NCI-H1417 treated with DMSO at 0.1 percent for 48 hours (cell line): ENCODE data around the gene TRIM25.
"Not testable (repeated sequence)": the region's sequence is repeated elsewhere in the genome, so short reads cannot be mapped to it uniquely, and the experiment has no call there.

Experiments
- DNase-seq: peaks from one replicate; lab custom pipeline; 2025; lab: John Stamatoyannopoulos, UW

The TRIM25 gene

GRCh38 chr17:56913867-56914580, at the start of gene TRIM25:
Gene TRIM25, minus strand, starts transcription at chr17:56914049. Its CDS starts 61 bp downstream, at chr17:56913988.
- peak; percentile 15 for DNase-seq

- DNase-seq, result peak; percentile 77
Observed at GRCh38 chr17:56960596-56961538, 47.0 kb upstream of the TRIM25 start, which contains the start of gene COIL. Gene COIL, minus strand, starts transcription at chr17:56961050. Its CDS starts 31 bp downstream, at chr17:56961019.

GRCh38 chr17:56956992-56957391, 43.1 kb upstream of the TRIM25 start:
- no peak for DNase-seq

- no peak for DNase-seq
Observed at GRCh38 chr17:56949595-56949994, 35.7 kb upstream of the TRIM25 start.

- DNase-seq, result no peak
Observed at GRCh38 chr17:56948491-56948890, 34.6 kb upstream of the TRIM25 start.

GRCh38 chr17:56947741-56948140, 33.9 kb upstream of the TRIM25 start:
- no peak for DNase-seq

- no peak for DNase-seq
Observed at GRCh38 chr17:56945938-56946505, 32.2 kb upstream of the TRIM25 start.

- DNase-seq, result no peak
Observed at GRCh38 chr17:56943505-56944125, 29.8 kb upstream of the TRIM25 start.

- no peak for DNase-seq
Observed at GRCh38 chr17:56939869-56940484, 26.1 kb upstream of the TRIM25 start.

- DNase-seq, result not testable (repeated sequence)
Observed at GRCh38 chr17:56938206-56938605, 24.4 kb upstream of the TRIM25 start.

GRCh38 chr17:56937687-56938086, 23.8 kb upstream of the TRIM25 start:
- DNase-seq, result no peak

GRCh38 chr17:56936697-56937322, 23.0 kb upstream of the TRIM25 start:
- no peak for DNase-seq

GRCh38 chr17:56935461-56935860, 21.6 kb upstream of the TRIM25 start:
- DNase-seq, result no peak

- no peak for DNase-seq
Observed at GRCh38 chr17:56934280-56934679, 20.4 kb upstream of the TRIM25 start.

- no peak for DNase-seq
Observed at GRCh38 chr17:56933868-56934267, 20.0 kb upstream of the TRIM25 start.

- DNase-seq, result no peak
Observed at GRCh38 chr17:56933151-56933745, 19.4 kb upstream of the TRIM25 start.

GRCh38 chr17:56930739-56931337, 17.0 kb upstream of the TRIM25 start:
- no peak for DNase-seq

GRCh38 chr17:56929362-56929969, 15.6 kb upstream of the TRIM25 start:
- no peak for DNase-seq

GRCh38 chr17:56928586-56928985, 14.7 kb upstream of the TRIM25 start:
- no peak for DNase-seq

- no peak for DNase-seq
Observed at GRCh38 chr17:56926704-56927103, 12.9 kb upstream of the TRIM25 start.
